KOPT-K1 (cell line): ENCODE results near the gene STK24.

Experiments used
- H3K27ac ChIP-seq: fragments of 200-600 bp; sonication (generic); 2 replicates; pipeline ENCODE4 v1.5.1; 2016; ENCODE audit warnings: antibody characterized with exemption, mild to moderate bottlenecking, low read depth, low read length; ENCODE audit not compliant: poor library complexity, severe bottlenecking
- H3K36me3 ChIP-seq: fragments of 200-600 bp; sonication (generic); 2 replicates; pipeline ENCODE4 v1.5.1; 2017; ENCODE audit warnings: antibody characterized with exemption, mild to moderate bottlenecking, low read length, moderate library complexity; ENCODE audit not compliant: insufficient read depth
- H3K9me3 ChIP-seq: fragments of 200-600 bp; sonication (generic); 2 replicates; pipeline ENCODE4 v1.5.1; 2017; ENCODE audit warnings: antibody characterized with exemption, low read length, mild to moderate bottlenecking; ENCODE audit not compliant: insufficient read depth, poor library complexity, severe bottlenecking

Gene STK24

GRCh38 chr13:98535501-98536354 lies 41.2 kb downstream of the STK24 start:
- no peaks in the 10 kb centered on the region for H3K9me3 ChIP-seq
- H3K27ac ChIP-seq = no peak overlapping the region
- H3K36me3 ChIP-seq = no peaks in the 10 kb centered on the region

DNA sequence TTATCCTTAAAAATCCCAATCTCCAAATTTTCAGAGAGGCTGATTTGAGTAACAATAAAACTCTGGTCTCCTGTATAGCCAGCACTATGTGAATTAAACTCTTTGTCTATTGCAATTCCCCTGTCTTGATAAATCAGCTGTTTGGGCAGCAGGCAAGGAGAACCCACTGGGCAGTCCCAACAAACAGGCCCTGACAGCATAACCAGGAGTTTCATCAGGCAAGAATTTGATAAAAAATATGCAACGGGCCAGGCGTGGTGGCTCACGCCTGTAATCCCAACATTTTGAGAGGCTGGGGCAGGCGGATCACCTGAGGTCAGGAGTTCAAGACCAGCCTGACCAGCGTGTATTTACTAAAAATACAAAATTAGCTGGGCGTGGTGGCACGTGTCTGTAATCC lies 42.1 kb downstream of the STK24 start:
- Histone ChIP-seq H3K36me3 (no peaks in the 10 kb centered on the region), H3K27ac (no peak overlapping the region), H3K9me3 (no peaks in the 10 kb centered on the region)

- Histone ChIP-seq H3K27ac (no peak overlapping the region), H3K36me3 (no peaks in the 10 kb centered on the region), H3K9me3 (no peaks in the 10 kb centered on the region)
Measured at GRCh38 chr13:98533912-98534311, 43.0 kb downstream of the STK24 start.

- no peak overlapping the region for H3K27ac ChIP-seq
- H3K9me3 ChIP-seq = no peaks in the 10 kb centered on the region
- H3K36me3 ChIP-seq = no peaks in the 10 kb centered on the region
Measured at GRCh38 chr13:98532254-98532653, 44.7 kb downstream of the STK24 start.

DNA sequence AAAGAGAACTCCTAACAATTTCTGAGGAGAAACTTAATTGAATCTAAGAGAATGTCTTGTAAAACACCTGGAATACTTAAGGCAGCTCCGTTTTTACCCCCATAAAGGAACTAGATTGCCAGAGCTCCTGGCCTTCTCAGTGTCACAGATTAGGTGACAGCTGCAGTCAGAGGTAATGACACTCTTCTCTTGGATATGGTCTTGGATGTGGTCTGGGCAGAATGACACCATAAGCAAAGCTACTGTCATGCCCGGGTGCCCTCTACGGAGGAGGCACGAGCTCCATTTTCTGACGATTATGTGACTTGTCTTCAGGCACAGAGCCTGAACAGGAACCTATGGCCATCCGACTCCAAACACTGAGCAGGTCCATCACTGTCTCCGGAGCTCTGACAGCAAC lies 46.7 kb downstream of the STK24 start:
- no peaks in the 10 kb centered on the region for H3K36me3 ChIP-seq
- no peak overlapping the region for H3K27ac ChIP-seq
- no peaks in the 10 kb centered on the region for H3K9me3 ChIP-seq

DNA sequence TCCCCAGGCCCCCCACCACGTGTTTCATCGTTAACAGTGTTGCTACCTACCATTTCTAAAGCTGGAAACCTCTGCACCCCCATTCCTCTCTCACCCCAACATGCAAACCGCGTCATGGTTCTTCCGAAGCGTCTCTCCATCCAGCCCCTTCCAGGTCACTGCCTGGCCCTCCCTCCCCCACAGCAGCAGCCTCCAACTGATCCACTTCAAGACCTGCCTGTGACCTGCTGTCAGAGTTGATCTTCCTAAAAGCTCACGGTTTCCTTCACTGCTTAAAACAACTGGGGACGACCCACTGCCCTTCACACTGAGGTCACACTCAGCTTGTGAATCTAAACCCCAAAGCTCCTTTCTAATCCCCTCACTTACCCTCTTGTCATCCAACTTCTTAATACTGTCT lies 47.7 kb downstream of the STK24 start:
- Histone ChIP-seq H3K9me3 (no peaks in the 10 kb centered on the region), H3K36me3 (no peaks in the 10 kb centered on the region), H3K27ac (no peak overlapping the region)

DNA sequence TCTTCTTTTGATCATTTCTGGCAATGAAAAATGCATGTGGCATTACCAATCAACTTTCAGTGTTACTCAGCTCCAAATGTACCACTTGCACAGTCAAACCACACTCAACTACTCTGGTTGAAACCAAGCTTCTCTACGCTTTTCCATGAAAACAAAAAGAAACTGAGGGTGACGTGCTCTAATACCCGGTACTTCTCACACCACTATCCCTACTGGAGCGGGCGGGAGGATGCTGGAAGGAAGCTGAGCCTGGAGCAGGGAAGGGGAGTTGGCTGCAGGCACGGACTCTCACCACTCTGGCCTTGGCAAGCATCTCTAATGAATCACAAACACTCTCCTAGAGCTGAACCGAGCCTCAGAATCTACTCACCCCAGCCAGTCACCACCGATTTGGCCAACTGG lies 48.2 kb downstream of the STK24 start:
- no peaks in the 10 kb centered on the region for H3K36me3 ChIP-seq
- no peaks in the 10 kb centered on the region for H3K9me3 ChIP-seq
- H3K27ac ChIP-seq = no peak overlapping the region

DNA sequence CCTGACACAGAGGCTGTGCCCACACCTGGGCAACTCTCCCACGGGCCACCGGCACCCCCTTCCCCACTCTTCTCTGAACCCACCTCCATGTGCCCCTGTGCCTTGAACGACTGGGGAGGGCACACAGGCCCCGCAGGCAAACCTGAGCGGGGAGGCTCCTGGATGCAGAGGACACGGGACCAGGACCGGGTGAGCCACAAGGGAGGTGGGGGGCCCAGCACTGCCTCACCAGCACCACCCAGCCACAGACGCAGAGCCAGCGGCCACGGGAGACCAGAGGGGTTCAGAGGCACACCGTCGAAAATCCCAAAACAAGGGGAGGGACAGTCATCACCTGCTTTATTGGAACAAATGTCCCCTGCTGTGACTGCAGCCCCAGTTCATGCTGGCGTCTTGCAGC lies 49.4 kb downstream of the STK24 start:
- Histone ChIP-seq H3K36me3 (no peaks in the 10 kb centered on the region), H3K27ac (no peak overlapping the region), H3K9me3 (no peaks in the 10 kb centered on the region)

DNA sequence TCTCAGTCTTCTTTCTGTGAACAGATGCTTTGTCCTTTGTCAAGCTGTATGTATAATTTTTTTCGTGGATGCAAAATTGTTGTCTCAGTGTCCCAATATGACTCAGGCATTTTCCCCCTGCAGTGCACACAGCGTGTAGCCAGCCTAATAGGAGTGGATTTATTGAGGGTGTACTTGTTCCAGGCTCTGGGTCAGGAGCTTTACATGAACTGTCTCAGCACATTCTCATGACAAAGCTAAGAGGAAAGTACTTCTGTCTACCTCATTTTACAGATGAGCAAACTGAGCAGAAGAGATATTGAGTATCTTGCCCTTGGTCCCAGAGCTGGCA lies 50.8 kb downstream of the STK24 start:
- Histone ChIP-seq H3K36me3 (no peaks in the 10 kb centered on the region), H3K27ac (no peak overlapping the region), H3K9me3 (no peaks in the 10 kb centered on the region)

- no peaks in the 10 kb centered on the region for H3K36me3 ChIP-seq
- no peaks in the 10 kb centered on the region for H3K9me3 ChIP-seq
- no peak overlapping the region for H3K27ac ChIP-seq
Measured at GRCh38 chr13:98525456-98526181, 51.3 kb downstream of the STK24 start.

- H3K9me3 ChIP-seq = no peaks in the 10 kb centered on the region
- no peak overlapping the region for H3K27ac ChIP-seq
- no peaks in the 10 kb centered on the region for H3K36me3 ChIP-seq
Measured at GRCh38 chr13:98524793-98525192, 52.1 kb downstream of the STK24 start.

- Histone ChIP-seq H3K27ac (no peak overlapping the region), H3K36me3 (no peaks in the 10 kb centered on the region), H3K9me3 (no peaks in the 10 kb centered on the region)
Measured at GRCh38 chr13:98524391-98524790, 52.5 kb downstream of the STK24 start.

- H3K36me3 ChIP-seq = peaks cover 6% of the 10 kb centered on the region
- no peak overlapping the region for H3K27ac ChIP-seq
- H3K9me3 ChIP-seq = no peaks in the 10 kb centered on the region
Measured at GRCh38 chr13:98523455-98524102, 53.3 kb downstream of the STK24 start.

DNA sequence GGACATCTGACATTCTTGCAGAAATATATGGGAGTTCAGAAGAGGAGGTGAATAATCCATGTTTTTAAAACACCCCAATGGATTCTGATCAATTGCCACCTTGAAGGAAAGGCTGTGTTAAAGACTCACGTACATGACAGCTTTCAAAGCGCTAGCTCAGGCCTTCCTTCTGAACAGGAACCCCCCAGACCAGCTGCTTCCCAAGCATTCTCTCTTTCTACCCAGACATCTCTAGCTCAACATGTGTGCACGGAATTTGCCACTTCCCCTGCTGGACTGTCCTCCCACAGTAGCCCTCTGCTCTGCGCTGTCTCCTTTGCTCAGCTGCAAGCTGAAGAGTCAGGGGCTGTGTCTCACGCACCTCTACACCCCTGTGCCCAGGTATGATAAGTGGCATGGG lies 54.5 kb downstream of the STK24 start:
- Histone ChIP-seq H3K9me3 (no peaks in the 10 kb centered on the region), H3K36me3 (peaks cover 18% of the 10 kb centered on the region), H3K27ac (no peak overlapping the region)

DNA sequence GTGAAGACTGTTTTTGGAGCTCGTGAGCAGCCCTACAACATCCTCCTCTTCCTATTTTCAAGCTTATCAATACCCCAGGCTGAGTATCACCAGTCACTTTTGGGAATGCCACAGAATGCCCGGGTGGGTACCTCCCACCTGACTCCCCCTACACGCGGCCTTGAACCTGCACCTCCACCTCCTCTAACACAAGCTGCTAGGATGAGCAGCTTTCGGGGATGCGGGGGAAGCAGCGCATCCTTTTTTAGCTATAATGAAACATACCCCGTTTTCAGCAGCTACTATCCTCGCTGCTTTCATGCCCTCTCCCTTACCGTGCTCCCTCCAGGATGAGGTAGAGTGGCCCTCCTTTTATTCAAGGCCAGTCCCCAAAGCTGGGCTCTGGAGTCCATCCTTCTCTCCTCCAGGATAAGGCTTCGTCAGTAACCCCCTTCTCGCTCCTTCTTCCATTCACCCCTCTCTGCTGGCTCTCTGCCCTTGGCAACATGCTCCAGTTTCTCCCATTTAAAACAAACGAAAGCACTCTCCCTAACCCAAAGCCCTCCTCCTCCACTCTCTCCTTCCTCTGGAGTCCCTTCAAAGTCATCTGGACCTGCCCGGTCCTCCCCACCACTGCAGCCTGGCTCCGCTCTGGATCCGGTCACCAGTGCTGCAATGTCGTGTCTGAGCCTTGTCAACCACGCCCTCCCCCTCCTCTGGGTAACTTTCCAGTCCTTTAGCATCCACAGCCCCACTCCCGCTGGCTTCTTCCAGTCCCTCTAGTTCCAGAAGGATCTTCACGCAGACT lies 55.3 kb downstream of the STK24 start:
- Histone ChIP-seq H3K9me3 (no peaks in the 10 kb centered on the region), H3K36me3 (peaks cover 25% of the 10 kb centered on the region), H3K27ac (no peak overlapping the region)
